ENCODE results near the gene FEM1B.

- TF ChIP-seq CTCF (IDR thresholded peaks at IDR 0.05) (no peak), POLR2A (IDR thresholded peaks at IDR 0.05) (no peak)
Measured at GRCh38 chr15:68303560-68304436, 26.3 kb downstream of the FEM1B start.

Data from sigmoid colon (tissue), 3 donors.